Erythroblast (primary cell): ENCODE measurements around the gene ERC2.

ENCODE experiments used
- GATA1 ChIP-seq: IDR thresholded peaks from 2 replicates; pipeline ENCODE4 v1.6.1; 2011; ENCODE audit warnings: low read depth, mild to moderate bottlenecking, control low read depth, low read length, moderate library complexity
- POLR2A ChIP-seq: IDR thresholded peaks from 2 replicates; pipeline ENCODE4 v1.6.1; 2011; ENCODE audit warnings: mild to moderate bottlenecking, low read length

DNA sequence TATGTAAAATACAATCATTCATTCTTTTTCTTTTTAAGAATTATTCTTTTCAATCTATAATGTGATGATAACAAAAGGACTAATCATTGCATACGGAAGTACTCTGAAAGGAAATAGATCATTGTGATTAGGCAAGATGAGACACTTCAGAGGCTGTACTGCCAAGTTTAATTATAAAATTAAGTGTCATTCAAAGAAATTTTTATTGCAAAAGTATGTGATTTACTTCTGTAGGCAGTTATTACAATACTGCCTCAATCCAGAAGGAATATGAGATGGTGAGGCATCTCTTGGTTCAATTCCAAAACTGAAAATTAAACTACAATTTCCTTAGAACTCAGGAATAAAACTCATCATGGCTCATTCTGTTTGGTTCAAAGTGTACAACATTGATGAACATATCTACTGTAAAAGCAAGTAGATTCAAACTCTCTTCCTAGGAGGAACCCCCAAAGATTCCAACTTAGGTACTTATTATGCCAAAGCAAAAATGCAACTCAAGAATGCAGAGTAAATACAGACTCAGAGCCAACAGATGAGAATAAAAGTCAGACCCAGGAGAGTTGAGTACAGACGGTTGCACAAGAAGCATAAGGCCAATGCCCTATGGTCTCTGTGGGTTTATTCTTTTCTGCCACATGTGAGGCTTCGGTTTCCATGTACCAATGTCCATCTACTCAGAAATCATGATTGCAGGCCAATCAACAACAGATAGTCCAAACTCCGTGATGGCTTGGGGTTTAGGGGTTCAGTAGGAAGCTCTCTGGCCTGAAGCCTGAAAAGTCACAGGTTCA lies 862.6 kb downstream of the ERC2 start:
- TF ChIP-seq POLR2A (no peak), GATA1 (no peak)
